Measurements from ENCODE around the gene MAP2K4.

DNA sequence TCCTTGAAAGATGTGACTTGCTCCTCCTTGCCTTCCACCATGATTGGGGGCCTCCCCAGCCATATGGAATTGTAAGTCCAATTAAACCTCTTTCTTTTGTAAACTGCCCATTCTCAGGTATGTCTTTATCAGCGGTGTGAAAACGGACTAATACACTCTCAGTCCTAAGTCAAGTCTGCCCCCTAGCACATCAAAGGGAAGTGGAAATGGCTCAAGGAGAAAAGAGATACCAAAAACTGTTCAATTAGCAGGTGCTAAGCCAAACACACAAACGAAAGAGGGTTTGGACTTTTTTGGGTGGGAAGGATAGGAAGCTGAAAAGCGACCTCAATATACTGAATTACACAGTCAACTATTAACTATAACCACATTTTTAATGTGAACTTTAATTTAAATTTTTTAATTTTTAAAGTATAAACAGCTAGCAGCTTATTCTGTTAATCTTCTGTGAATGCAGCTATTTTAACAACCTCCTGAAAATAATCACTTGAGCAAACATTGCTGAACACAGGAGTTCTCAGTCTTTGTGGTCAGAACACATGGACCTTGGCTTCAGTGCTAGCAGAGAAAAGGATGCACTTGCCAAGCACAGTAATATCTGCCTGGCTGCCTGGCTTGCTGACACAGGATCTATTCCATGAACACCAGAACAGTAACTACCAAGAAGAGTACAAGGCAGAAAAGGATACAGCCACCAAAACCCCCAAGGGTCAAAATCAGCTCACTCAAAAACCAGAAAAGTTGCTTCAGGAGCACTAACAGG lies 34.3 kb upstream of the MAP2K4 start:
- TF ChIP-seq, protein P1, sequence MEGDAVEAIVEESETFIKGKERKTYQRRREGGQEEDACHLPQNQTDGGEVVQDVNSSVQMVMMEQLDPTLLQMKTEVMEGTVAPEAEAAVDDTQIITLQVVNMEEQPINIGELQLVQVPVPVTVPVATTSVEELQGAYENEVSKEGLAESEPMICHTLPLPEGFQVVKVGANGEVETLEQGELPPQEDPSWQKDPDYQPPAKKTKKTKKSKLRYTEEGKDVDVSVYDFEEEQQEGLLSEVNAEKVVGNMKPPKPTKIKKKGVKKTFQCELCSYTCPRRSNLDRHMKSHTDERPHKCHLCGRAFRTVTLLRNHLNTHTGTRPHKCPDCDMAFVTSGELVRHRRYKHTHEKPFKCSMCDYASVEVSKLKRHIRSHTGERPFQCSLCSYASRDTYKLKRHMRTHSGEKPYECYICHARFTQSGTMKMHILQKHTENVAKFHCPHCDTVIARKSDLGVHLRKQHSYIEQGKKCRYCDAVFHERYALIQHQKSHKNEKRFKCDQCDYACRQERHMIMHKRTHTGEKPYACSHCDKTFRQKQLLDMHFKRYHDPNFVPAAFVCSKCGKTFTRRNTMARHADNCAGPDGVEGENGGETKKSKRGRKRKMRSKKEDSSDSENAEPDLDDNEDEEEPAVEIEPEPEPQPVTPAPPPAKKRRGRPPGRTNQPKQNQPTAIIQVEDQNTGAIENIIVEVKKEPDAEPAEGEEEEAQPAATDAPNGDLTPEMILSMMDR (conservative IDR thresholded peaks at IDR 0.05), result no peak
- TF ChIP-seq ZFX (IDR thresholded peaks at IDR 0.05), result no peak
